Endothelial cell (in vitro differentiated cells): ENCODE results near the gene KCTD1. TPM values are rescaled to one million over a fixed set of nuclear protein-coding genes. Genes with fewer than 3 reads are reported as not detected.

Source experiments
- DNase-seq: peaks from one replicate; pipeline ENCODE4 v3.0.0; 2021; ENCODE audit warnings: low spot score
- H3K27ac Mint-ChIP-seq: one replicate; pipeline ENCODE4 v1.8.0; 2021; ENCODE audit warnings: mixed read lengths, inconsistent platforms; ENCODE audit not compliant: unreplicated experiment
- H3K27me3 Mint-ChIP-seq: one replicate; pipeline ENCODE4 v1.8.0; 2021; ENCODE audit warnings: mild to moderate bottlenecking, moderate library complexity, mixed read lengths, inconsistent platforms; ENCODE audit not compliant: unreplicated experiment
- H3K36me3 Mint-ChIP-seq: one replicate; pipeline ENCODE4 v1.8.0; 2021; ENCODE audit warnings: mild to moderate bottlenecking, low read depth, mixed read lengths, inconsistent platforms; ENCODE audit not compliant: unreplicated experiment
- H3K4me1 Mint-ChIP-seq: one replicate; pipeline ENCODE4 v1.8.0; 2021; ENCODE audit warnings: mild to moderate bottlenecking, mixed read lengths, inconsistent platforms; ENCODE audit not compliant: unreplicated experiment
- H3K4me3 Mint-ChIP-seq: one replicate; pipeline ENCODE4 v1.8.0; 2021; ENCODE audit warnings: mild to moderate bottlenecking, mixed read lengths, inconsistent platforms; ENCODE audit not compliant: unreplicated experiment
- H3K9me3 Mint-ChIP-seq: one replicate; pipeline ENCODE4 v1.8.0; 2021; ENCODE audit warnings: mixed read lengths, inconsistent platforms; ENCODE audit not compliant: unreplicated experiment
- total RNA-seq: library from RNA; stranded (reverse); fragmentation: NEBNext Ultra II Directional; extraction: Animal tissue kit (Norgen Biotek cat#: 25700); gene quantifications from one replicate; pipeline ENCODE4 v1.2.1, GENCODE V29; 2021; ENCODE audit not compliant: unreplicated experiment
- TF ChIP-seq, protein P1 (sequence below): fragments of 200-600 bp; sonication (generic); IDR thresholded peaks from one replicate; pipeline ENCODE4 v1.5.0; 2021; ENCODE audit warnings: antibody characterized with exemption; ENCODE audit not compliant: unreplicated experiment

KCTD1 gene
- total RNA-seq, 1 donor from 2014 or later, result 10.6 TPM

DNA sequence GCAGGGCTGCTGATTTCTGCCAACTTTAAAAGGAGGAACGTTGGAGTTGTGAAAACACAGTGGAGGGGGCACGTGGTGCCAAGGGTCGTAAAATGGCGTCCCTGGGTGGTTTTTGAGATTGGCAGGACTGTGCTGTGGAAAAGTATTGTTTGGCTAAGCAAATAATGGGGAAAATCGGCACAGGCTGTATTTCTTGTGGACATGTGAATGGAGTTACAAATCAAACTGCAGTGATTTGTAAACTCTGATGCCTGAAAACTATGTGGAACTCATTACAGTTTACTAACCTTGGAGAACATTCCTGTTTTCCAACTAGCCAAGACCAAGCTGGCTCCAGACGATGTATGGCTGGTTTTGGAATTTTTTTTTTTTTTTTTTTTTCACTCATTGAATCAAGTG lies 68.7 kb downstream of the KCTD1 start:
- Mint-ChIP-seq H3K4me1 (no peaks in the 10 kb centered on the region), H3K27me3 (peaks cover 1% of the 10 kb centered on the region), H3K27ac (no peak overlapping the region), H3K36me3 (no peaks in the 10 kb centered on the region), H3K4me3 (no peak overlapping the region), H3K9me3 (no peaks in the 10 kb centered on the region)
- no peak for DNase-seq
- TF ChIP-seq, protein P1, sequence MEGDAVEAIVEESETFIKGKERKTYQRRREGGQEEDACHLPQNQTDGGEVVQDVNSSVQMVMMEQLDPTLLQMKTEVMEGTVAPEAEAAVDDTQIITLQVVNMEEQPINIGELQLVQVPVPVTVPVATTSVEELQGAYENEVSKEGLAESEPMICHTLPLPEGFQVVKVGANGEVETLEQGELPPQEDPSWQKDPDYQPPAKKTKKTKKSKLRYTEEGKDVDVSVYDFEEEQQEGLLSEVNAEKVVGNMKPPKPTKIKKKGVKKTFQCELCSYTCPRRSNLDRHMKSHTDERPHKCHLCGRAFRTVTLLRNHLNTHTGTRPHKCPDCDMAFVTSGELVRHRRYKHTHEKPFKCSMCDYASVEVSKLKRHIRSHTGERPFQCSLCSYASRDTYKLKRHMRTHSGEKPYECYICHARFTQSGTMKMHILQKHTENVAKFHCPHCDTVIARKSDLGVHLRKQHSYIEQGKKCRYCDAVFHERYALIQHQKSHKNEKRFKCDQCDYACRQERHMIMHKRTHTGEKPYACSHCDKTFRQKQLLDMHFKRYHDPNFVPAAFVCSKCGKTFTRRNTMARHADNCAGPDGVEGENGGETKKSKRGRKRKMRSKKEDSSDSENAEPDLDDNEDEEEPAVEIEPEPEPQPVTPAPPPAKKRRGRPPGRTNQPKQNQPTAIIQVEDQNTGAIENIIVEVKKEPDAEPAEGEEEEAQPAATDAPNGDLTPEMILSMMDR, result no peak

DNA sequence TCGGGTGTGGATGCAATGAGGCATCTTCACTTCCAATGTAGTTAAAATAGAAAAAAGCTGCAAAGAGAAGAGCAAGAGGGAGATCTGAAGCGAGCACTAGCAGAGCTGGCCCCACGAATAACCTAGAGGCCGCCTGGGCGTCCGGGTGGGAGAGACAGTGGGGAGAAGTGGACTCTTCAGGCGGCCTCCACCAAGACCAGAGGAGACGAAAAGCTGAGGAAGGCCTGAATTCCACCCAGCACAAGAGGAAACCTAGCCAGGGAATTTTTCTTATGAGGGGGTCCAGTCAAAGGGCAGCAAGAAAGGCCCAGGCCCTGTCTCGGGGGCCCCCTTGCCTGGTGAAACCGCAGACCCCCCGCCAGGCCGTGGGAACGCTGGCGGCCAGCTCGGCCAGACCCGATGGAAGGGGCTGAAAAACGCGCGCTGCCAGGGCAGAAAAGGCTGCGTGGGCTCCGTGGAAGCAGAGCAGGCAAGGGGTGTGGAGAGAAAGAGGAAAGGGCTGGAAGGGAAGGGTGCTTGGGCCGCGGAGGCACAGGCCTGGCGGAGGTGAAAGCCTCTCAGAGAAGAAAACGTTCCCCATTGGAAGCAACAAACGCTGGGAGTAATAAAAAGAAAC lies 69.2 kb downstream of the KCTD1 start:
- TF ChIP-seq, protein P1, result no peak
- H3K4me1 Mint-ChIP-seq, result no peaks in the 10 kb centered on the region
- H3K36me3 Mint-ChIP-seq, result no peaks in the 10 kb centered on the region
- H3K27me3 Mint-ChIP-seq, result peaks cover 1% of the 10 kb centered on the region
- no peaks in the 10 kb centered on the region for H3K9me3 Mint-ChIP-seq
- no peak overlapping the region for H3K27ac Mint-ChIP-seq
- DNase-seq, result no peak
- H3K4me3 Mint-ChIP-seq, result peak overlapping the region; percentile 26

DNA sequence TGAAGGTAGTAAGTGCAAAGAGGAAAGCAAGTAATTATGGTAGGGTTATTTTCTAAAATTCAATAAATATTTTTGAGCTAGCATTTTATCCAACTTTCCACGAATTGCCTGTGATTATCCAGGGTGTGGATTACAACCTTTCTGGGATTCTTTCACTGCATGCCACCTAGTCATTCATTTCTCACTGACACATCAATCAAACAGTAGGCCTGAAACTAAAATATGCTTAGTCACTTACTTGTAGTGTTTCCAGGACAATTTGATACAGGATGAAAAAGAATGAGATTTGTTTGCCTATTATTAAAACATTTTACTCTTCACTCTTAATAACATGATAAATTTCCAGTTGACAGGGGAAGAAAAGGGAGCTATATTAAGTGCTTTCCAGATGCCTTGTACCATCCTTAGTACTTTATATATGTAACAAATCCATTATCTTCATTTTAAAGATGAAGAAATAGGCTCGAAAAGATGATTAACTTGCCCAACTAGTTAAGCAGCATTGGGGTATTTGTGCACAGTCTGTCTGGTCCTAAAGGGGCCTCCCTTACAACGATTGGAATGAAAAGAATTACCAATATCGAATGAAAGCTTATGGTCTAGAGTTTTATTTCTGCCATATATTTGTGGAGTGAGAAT lies 70.4 kb downstream of the KCTD1 start:
- no peaks in the 10 kb centered on the region for H3K9me3 Mint-ChIP-seq
- H3K27ac Mint-ChIP-seq, result no peak overlapping the region
- H3K36me3 Mint-ChIP-seq, result peaks cover 2% of the 10 kb centered on the region
- no peak overlapping the region for H3K4me3 Mint-ChIP-seq
- H3K4me1 Mint-ChIP-seq, result no peaks in the 10 kb centered on the region
- TF ChIP-seq, protein P1, result no peak
- H3K27me3 Mint-ChIP-seq, result peaks cover 1% of the 10 kb centered on the region
- no peak for DNase-seq

DNA sequence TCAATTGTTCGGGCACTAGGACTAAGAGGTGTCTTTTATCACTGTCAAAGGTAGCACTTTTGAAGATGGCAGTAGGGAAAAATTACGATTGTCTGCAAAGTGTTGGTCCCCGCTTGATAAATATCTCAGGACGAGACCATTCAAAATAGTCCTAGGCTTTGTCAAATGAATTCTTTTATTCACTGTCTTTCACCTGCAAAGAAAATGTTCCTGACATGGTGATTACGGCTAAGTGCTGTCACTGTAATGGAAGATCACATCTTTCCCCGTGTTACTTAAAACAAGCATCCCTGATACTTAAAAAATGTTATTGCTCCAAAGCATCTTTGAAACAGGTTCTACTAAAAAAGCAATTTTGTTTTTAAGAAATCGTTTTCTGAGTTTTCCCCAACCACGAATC lies 71.7 kb downstream of the KCTD1 start:
- no peak for DNase-seq
- no peaks in the 10 kb centered on the region for H3K9me3 Mint-ChIP-seq
- TF ChIP-seq, protein P1, result no peak
- no peak overlapping the region for H3K27ac Mint-ChIP-seq
- H3K27me3 Mint-ChIP-seq, result peaks cover 1% of the 10 kb centered on the region
- H3K4me1 Mint-ChIP-seq, result peaks cover 3% of the 10 kb centered on the region
- H3K4me3 Mint-ChIP-seq, result no peak overlapping the region
- H3K36me3 Mint-ChIP-seq, result peaks cover 2% of the 10 kb centered on the region

DNA sequence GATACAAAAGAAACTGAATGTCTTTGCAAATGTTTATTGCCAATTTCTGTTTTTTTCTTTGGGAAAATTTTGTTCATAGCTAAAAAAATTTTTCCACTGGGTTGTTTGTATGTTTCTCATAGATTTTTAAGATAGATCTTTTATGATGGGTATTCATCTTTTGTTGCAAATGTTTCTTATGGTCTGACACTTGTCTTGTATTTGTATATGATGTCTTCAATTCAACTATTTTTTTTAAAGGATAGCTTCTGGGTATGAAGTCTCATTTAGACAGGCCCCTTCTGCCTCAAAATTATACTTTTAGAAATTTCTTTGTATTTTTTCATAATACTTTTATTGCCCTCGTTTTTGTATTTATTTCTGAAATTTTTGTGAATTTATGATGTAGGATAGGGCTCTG lies 73.8 kb downstream of the KCTD1 start:
- TF ChIP-seq, protein P1, result no peak
- no peak for DNase-seq
- Mint-ChIP-seq H3K27me3 (peaks cover 1% of the 10 kb centered on the region), H3K4me3 (no peak overlapping the region), H3K9me3 (no peaks in the 10 kb centered on the region), H3K36me3 (peaks cover 2% of the 10 kb centered on the region), H3K4me1 (peaks cover 3% of the 10 kb centered on the region), H3K27ac (no peak overlapping the region)
